Measurements from ENCODE around the gene DIDO1.

GRCh38 chr20:62938105-62938888 is 12.0 kb upstream of the DIDO1 start, which contains the start of gene GID8:
- TF ChIP-seq CTCF (conservative IDR thresholded peaks at IDR 0.05; ENCODE audit: low read depth, low read length) (no peak), EZH2 (IDR thresholded peaks at IDR 0.05; ENCODE audit: low read length, unreplicated experiment) (no peak), EZH2phosphoT487 (IDR thresholded peaks at IDR 0.05; ENCODE audit: borderline replicate concordance, low read length) (no peak)

Data from PC-3 (cell line).